Activated CD4-positive, CD25-positive, alpha-beta regulatory T cell (primary cell): ENCODE data around the gene RALGPS1.

Source experiments
- DNase-seq, 4 experiments: peaks; one replicate each; lab custom pipeline; 2025; lab: John Stamatoyannopoulos, UW

RALGPS1 gene

DNA sequence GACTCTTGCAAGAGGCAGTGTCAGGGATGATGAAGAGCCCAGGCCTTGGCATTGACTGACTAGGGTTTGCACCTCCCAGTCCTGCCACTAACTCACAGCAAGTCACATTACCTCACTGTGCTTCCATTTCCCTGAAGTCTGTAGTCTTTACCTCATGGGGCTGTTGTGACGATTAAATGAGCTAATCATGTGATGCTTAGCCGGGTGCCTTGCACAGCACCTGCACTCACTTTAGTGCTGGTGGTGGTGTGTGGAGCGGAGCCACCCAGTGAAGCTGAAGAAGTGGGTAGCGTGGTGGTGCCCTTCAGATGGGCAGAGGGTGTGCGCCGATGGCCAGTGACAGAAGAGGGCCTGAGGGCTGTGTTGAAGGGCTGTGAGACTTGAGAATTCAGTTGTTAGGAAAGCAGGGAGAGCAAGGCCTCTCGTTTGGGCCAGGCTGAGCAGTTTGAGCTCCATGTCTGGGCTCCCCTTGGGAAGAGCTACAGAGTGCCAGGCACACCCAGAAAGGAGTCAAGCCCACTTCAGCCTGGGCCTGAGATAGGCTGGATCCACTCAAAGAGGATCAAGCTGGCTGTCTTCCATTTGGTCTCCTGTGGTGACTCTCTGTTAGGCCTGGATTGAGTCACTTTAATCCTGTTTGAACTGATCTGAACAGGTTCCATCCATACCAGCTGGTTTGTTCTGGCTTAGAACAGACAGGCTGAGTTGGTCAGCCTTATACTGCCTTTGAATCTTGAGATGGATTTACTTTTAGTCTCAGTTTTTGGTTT is 42.5 kb downstream of the RALGPS1 start:
- DNase-seq = no peak

DNA sequence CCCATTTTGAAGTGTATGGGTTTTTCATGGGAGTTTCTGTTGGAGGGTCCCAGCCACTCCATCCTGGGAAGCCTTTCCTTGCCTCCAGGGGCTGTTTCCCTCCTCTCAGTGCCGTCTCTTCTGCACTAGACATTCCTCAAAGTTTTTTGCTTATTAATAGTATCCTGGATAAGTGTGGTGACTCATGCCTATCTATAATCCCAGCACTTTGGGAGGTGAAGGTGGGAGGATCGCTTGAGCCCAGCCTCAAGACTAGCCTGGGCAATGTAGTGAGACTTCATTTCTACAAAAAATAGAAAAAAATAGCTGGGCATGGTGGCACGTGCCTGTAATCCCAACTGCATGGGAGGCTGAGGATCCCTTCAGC is 43.1 kb downstream of the RALGPS1 start:
- no peak for DNase-seq

DNA sequence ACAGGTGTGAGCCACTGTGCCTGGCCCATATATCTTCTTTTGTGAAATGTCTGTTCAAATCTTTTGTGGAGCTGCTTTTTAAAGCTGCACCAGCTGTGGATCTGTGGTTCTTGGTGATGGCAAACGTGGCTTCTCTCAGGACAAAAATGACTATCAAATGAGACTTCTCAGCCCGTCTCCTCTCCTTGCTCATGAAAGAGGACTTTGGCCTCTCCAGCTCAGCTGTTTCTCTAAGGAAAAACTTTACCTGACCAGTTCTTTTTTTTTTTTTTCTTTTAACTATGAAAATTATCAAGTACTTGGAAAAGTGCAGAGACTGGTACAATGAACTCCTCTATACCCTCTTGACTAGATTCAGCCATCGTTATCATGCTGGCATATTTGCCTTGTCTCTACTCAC is 44.8 kb downstream of the RALGPS1 start:
- DNase-seq = no peak

DNA sequence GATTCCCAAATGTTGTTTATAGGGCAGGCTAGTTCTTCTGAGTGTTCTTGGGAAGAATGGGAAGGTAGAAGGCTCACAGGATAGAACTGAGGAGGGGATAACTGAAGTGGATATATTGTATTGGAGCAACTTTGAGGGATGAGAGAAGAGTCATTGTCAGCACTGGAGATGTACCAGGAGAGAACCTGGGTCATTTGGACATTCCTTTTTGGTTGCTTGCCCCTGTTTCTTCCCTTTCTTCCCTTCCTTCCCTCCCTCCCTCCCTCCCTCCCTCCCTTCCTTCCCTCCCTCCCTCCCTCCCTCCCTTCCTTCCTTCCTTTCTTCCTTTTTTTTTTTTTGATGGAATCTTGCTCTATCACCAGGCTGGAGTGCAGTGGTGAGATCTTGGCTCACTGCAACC is 45.3 kb downstream of the RALGPS1 start:
- no peak for DNase-seq

DNA sequence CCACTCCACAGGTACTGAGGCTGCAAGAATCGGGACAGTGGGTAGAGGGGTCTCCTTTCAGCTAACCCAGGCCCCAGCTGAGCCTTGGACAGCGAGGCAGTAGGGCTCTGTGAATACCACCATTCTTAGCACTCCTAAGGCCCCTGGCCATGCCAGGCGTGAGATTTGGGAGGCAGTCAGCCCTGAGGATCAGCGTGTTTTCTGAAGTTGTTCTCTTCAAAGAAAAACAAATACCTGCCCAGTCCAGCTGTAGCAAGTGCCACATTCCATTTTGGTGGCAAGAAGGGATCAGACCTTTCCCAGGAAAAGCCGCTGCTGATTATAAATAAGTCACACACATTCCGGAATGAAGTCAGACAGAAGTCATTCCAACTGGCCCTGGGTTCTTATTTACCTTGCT is 47.8 kb downstream of the RALGPS1 start:
- DNase-seq = no peak

DNA sequence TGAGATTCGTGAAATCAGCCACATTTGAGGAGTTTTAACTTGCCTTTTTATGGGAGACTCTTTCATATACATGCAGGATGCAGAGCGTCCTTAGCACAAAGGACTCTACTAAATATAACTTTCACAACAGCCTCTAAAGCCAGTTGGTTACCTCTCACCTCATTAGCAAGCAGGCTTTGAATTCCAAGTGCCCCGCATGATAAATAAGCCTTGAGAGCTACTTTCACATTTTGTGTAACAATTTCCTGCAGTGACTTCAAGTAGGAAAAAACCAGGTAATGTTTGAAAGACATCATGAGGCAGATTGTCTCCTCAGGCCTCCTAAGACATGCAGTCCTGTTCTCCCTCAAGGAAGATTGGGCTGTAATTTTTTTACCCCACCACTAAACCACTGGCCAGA is 50.5 kb downstream of the RALGPS1 start:
- DNase-seq = no peak

DNA sequence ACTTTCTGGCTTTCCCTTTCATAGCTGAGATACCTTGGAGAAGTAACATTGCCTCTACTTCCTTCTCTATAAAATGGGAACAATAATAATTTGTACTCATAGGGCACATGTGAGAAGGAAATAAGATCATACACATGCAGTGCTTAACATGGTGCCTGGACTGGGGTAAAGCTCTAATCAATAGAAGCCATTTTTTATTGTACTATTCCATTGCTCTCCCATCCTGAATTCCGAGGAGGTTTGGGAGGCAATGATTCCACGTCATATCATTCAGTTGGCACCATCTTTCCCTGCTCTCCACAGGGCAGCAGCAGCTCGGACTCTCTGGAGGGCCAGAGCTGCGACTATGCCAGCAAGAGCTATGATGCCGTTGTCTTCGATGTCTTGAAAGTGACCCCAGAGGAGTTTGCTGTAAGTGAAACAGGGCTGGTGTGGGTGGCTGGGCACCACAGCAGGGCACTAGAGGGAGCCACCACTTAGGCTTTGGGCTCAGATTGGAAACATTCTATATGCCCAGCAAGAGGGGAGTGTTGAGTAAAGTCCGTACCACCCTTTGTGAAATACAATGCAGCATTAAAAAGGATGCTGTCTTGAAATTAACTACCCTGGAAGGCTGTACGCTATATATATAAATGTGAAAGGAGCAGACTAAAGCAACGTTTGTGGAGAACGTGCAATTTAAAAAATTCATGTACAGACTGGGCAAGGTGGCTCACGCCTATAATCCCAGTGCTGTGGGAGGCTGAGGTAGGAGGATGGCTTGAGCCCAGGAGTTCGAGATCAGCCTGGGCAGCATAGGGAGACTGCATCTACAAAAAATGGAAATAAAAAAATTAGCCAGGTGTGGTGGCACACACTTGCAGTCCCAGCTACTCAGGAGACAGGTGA is 51.2 kb downstream of the RALGPS1 start:
- DNase-seq = peak in 1 of 4 experiments; percentile 7

DNA sequence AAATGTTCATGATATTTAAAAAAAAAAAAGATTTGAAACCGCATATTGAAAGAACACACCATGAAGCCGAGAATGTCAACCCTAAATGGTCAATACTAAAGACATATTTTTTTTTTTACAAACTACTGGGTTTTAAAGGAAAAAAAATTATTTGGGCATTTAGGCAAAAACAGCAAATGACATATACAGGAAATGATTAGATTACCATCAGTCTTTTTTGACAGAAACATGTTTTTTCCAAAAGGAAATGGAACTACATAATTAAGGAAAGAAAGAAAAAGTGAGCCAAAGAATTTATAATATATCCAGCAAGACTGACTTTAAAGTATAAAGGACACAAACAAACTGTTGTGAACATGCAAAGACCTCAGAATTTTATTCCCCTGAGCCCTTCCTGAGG is 56.7 kb downstream of the RALGPS1 start:
- DNase-seq = no peak

DNA sequence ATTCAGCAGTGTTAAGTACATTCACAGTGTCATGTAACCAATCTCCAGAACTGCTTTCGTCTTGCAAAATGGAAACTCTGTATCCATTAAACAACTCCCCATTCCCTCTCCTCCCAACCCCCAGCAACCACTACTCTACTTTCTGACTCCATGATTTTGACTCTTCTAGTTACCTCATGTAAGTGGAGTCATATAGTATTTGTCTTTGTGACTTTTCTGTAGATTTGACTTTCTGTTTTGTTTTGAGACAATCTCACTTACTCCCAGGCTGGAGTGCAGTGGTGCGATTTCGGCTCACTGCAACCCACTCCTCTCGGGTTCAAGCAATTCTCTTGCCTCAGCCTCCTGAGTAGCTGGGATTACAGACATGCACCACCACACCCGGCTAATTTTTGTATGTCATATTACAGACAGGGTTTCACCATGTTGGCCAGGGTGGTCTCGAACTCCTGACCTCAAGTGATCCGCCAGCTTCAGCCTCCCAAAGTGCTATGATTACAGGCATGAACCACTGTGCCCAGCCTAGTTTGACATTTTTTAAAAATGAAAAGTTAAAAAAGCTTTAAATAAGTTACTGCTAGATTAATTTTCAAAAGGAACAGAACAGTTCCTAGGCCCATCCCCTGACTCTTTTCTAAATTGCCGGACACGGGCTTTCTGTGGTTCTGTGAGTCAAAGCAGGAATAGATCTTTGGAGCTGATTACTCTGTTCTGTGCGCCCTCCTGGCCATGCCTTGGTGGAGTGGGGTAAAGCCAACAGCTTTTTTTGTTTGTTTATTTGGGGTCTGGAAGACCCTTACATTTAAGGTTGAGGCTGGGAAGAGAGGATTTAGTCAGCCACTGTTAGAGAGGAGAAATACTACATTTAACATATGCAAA is 59.3 kb downstream of the RALGPS1 start:
- DNase-seq = no peak

DNA sequence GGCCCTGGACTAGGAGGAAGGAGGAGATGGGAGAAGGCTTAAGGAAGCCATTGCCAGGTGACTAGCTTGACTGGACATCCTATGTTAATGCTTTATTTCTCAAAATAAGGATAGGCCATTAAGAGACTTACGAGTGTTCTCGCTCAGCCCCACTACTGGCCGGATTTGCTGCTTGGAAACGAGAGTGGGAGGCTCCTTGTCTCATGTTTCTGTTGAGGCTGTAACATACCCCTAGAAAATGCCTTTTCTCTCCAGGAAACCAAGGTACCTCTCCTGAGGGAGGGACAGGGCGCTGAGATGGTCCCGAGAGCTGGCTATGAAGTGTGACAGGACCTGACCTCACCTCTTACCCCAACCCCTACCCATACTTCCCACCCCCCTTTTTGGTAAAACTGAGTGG is 60.0 kb downstream of the RALGPS1 start:
- no peak for DNase-seq

DNA sequence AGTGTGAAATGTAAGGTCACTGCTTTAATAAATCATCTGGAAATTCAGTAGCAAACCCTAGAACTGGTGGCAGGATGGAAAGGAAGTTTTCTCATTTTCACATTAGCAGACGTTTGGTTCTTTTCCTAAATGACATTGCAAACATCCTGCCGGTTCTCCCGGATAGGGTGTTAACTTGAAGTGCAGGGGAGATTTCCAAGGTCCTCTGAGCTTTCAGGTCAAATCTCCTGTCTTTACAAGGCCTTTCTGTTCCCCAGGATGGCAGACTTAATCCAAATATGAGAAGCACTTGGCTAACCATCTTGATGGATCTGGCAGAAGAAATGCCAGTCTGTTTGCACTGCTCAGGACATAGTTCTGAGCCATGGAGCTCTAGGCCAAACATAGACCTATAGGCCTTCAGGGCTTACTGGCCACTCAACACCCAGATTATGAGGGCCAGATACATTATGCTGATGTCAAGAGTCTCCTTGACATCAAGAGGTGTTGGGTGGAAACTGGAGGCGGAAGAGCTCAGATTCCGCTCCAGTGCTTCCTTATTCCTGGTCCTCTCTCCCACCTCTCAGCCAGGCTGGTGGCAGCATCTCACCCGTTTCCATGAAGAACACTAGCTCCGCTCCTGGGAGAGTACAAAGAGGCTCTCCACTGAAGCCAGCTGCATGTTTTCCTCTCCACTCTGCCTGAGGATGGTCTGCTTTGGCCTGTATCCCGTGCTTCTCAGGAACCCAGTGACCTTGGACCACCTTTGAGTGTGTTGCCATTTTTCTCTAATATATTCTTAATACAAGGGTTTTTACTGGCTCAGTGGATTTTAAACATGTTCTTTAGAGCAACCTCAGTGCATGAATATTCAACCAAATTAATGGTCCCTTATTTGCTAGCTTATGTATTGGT is 61.0 kb downstream of the RALGPS1 start:
- no peak for DNase-seq

DNA sequence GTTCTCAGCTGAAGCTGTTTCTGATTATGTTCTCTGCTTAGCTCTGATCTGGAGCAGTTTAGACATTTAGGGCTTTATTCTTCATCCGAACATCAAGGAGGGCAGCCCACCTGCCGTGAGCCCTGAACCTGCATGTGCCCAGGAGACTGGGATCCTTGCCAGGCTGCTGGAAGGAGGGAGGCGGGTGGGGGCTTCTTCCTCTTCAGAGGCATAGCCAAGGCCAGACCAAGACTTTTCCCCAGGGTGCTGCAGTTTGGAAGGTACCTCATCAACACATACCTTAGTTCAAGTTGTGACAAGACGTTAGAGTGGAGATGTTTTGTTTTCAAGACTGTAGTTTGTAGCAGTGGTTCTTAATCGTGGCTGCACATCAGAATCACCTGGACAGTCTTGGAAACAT is 64.9 kb downstream of the RALGPS1 start:
- no peak for DNase-seq

DNA sequence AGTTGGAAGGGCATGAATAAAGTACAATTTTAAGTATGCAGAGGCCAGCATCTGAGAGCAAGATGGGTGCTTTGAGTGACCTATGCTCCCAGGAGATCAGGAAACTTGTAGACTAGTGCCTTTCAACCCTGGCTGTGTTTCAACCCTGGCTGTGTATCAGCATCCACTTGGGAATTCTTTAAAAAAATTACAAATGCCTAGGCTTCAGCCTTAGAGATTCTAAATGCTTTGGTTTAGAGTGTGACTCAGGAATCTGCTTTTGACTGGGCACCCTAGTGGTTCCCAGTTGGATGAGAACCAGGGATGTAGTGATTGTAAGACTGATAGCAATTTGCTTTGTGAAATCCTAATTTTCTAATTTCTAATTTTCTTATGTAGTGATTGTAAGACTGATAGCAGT is 65.6 kb downstream of the RALGPS1 start:
- no peak for DNase-seq

DNA sequence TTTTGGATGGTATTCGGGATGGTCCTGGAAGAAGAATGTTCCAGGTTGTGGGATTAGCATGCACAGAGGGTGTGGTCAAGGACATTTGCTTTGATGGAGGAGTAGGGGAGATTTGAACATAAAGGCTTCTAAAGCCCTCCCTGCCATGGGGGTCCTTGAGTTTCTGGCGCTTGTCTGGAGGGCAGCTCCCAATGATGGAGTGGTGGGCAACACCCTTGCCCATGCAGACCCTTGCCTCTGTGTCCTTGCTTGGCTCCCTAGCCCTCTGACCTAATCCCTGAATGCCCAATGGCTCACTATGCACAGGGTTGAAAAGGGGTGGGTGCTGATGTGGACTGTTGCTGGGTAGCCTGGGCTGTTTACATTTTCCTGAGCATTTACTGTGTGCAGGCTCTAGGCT is 66.6 kb downstream of the RALGPS1 start:
- no peak for DNase-seq

DNA sequence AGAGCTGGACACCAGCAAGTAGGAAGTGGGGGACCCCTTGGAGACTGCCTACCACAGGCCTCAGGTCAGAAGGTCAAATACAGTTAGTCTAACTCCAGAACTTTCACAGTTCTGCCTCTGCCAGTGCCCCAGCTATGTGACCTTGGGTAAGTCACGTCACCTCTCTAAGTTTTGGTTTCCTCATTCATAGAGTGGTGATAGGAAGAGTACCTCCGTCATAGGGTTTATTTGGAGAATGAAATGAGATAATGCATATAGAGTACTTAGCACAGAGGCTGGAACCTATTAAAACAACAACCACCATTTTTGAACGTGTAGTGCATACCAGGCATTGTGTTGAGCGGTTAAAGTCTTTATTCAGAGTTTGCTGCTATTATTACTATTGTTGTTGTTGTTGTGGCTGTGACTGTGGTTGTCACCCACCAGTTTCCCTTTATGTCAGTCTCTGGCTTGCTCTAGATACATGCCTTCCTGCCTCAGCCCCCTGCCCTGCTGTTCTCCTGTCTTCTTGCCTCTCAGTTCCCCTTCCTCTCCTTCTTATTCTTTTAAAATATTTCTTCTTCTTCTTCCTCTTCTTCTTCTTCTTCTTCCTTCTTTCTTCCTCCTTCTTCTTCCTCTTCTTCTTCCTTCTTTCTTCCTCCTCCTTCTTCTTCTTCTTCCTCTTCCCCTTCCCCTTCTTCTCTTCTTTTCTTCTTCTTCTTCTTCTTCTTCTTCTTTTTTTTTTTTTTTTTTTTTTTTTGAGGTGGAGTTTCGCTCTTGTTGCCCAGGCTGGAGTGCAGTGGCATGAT is 67.8 kb downstream of the RALGPS1 start:
- DNase-seq = no peak

DNA sequence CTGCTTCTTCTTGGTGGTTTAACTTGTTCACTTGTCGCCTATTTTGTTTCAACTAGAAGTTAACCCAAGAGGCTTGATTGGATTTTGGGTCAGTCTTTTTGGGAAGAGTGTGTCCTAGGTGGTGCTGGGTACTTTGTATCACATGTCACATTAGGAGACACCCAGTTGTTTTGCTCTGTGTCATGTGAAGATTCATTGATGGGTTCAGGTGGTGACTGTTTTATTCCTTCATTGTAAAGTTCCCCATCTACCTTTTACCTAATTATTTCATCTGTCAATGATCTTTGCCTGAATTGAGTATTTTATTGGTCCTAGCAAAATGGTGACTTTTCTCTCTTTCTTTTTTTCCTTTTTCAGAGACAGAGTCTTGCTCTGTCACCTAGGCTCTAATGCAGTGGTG is 69.2 kb downstream of the RALGPS1 start:
- DNase-seq = no peak

DNA sequence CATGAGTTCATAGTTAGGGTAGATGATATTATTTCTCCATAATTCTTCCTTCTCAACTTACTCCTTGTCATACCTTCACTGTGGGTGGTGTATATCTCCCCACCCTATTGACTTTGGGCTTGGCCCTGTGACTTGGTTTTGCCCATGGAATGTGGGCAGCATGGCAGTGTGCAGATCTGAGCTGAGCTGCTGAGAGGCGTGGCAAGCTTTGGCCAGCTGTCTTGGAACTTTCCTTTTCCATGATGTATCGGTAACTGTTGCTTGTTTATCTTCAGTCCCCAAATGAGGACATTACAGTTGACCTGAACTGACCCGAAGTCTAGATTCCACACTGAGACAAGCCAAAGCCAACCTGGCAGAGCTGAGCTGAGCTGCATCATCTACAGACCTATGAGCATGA is 70.4 kb downstream of the RALGPS1 start:
- no peak for DNase-seq

DNA sequence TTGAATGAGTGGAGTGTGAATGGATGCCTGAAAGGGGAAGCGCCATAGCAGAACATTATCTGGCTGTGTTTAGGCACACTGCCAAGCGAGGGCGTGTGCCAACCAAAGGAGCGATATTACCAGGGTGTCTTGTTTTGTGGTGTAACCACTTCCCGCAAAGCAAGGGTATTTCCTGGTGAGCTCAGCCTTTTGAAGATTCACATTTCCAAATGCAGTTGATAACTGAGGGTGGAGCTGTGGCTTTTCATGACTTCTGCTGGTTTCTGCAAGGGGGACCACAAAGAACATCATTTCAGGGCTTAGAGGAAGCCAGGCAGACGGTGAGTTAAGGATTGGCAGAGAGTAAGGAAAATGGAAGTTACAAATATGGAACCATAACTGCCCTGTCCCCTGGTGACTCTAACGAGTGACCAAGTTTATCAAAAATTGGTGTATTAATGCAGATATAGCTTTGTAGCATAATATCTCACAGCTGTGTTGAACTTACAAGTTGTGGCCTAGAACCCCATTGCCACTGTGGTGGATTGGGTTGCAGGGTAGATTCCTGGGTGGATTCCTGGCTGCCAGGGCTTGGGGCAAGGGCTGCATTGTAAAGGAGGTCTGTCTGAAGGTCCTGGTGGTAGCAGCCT is 71.4 kb downstream of the RALGPS1 start:
- peak; percentile 14 to 65 (median 42) for DNase-seq

DNA sequence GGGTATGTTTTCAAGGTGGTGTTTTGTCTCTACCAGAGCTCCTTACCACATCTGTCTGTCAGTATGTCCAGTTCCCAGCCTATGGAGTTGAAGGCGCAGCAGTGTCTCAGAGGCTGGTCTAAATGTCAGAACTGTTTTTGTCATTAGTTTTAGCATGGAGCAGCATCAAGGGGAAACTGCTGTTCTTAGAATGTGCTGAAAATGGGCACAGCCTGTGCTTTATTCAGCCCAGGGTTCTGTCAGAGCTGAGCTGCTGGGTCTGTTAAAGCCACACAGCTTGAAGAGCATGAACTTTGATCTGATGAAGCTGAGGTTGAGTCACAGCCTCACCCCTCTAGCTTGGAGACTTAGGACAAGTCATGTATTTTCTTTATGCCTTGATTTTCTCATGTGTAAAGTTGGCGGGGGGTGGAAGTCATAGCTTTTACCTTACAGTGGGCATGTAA is 71.9 kb downstream of the RALGPS1 start:
- peak in 1 of 4 experiments; percentile 5 for DNase-seq

DNA sequence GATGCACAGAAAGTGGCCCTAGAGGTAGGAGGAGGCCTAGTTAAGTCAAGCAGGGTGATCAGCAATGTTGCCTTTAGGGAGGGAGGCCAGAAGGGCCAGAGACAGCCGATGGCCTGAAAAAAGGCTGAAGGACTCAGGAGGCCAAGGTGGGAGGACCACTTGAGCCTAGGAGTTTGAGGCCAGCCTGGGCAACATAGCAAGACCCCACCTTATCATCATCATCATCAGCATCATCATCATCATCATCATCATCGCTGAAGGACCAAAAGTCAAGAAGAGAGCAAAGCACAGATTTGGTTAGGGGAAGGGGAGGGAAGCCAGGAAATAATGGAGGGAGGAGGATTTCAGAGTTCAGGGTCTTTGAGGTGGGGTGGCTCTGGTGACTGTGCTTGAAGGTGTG is 74.3 kb downstream of the RALGPS1 start:
- no peak for DNase-seq
